ENCODE data around the gene CFAP57.

Gene CFAP57

GRCh38 chr1:43229826-43230780 lies 58.0 kb downstream of the CFAP57 start:
- no peak for DNase-seq

GRCh38 chr1:43232074-43232473 lies 59.9 kb downstream of the CFAP57 start:
- no peak for DNase-seq

- no peak for DNase-seq
These were observed 60.4 kb downstream of the CFAP57 start for GRCh38 chr1:43232482-43232881.

GRCh38 chr1:43233631-43234030 lies 61.5 kb downstream of the CFAP57 start:
- DNase-seq = no peak

- DNase-seq = no peak
These were observed 62.1 kb downstream of the CFAP57 start for GRCh38 chr1:43234267-43234666.

- no peak for DNase-seq
These were observed 62.9 kb downstream of the CFAP57 start for GRCh38 chr1:43235040-43235439.

GRCh38 chr1:43235451-43236121 lies 63.5 kb downstream of the CFAP57 start:
- DNase-seq = no peak

- no peak for DNase-seq
These were observed 65.0 kb downstream of the CFAP57 start for GRCh38 chr1:43237121-43237520.

GRCh38 chr1:43238085-43238484 lies 66.0 kb downstream of the CFAP57 start:
- DNase-seq = no peak

GRCh38 chr1:43238991-43239469 lies 66.9 kb downstream of the CFAP57 start:
- no peak for DNase-seq

GRCh38 chr1:43239484-43239883 lies 67.4 kb downstream of the CFAP57 start:
- no peak for DNase-seq

- DNase-seq = no peak
These were observed 69.3 kb downstream of the CFAP57 start for GRCh38 chr1:43241413-43241836.

GRCh38 chr1:43243299-43243698 lies 71.2 kb downstream of the CFAP57 start:
- DNase-seq = no peak

- DNase-seq = no peak
These were observed 74.5 kb downstream of the CFAP57 start for GRCh38 chr1:43246466-43247213.

- no peak for DNase-seq
These were observed 75.3 kb downstream of the CFAP57 start for GRCh38 chr1:43247256-43247921.

GRCh38 chr1:43250351-43250761 lies 78.2 kb downstream of the CFAP57 start:
- no peak for DNase-seq

- DNase-seq = no peak
These were observed 78.9 kb downstream of the CFAP57 start for GRCh38 chr1:43251024-43251423.

- no peak for DNase-seq
These were observed 80.1 kb downstream of the CFAP57 start for GRCh38 chr1:43252225-43252624.

GRCh38 chr1:43253173-43253572 lies 81.0 kb downstream of the CFAP57 start:
- no peak for DNase-seq

GRCh38 chr1:43253876-43254275 lies 81.7 kb downstream of the CFAP57 start:
- DNase-seq = no peak

- DNase-seq = no peak
These were observed 83.5 kb downstream of the CFAP57 start for GRCh38 chr1:43255438-43256210.
